Hematopoietic multipotent progenitor cell treated with erythropoietin and hydrocortisone succinate and interleukin-3 and kit ligand, for 8 days (in vitro differentiated cells): ENCODE results near the gene ELN.

ENCODE experiments used
- DNase-seq: peaks from one replicate; pipeline ENCODE4 v3.0.0-alpha.2; 2015

ELN gene

GRCh38 chr7:74097937-74098614, 70.1 kb downstream of the ELN start:
- DNase-seq, result no peak

GRCh38 chr7:74099031-74099430, 71.1 kb downstream of the ELN start:
- no peak for DNase-seq

- peak; percentile 82 for DNase-seq
Measured at GRCh38 chr7:74101061-74101681, 73.2 kb downstream of the ELN start.

- DNase-seq, result no peak
Measured at GRCh38 chr7:74103219-74103772, 75.3 kb downstream of the ELN start.

GRCh38 chr7:74104702-74105101, 76.7 kb downstream of the ELN start:
- DNase-seq, result no peak

- DNase-seq, result no peak
Measured at GRCh38 chr7:74105992-74106391, 78.0 kb downstream of the ELN start.

GRCh38 chr7:74106846-74107245, 78.9 kb downstream of the ELN start:
- no peak for DNase-seq

GRCh38 chr7:74115326-74115725, 87.4 kb downstream of the ELN start:
- DNase-seq, result no peak

GRCh38 chr7:74116356-74116755, 88.4 kb downstream of the ELN start:
- DNase-seq, result no peak
